GM19452 (cell line): ENCODE results near the gene UQCRC2.
"Not testable (repeated sequence)": the region's sequence is repeated elsewhere in the genome, so short reads cannot be mapped to it uniquely, and the experiment has no call there.

ENCODE experiments used
- ATAC-seq: cut with Tn5 transposase; IDR thresholded peaks from one replicate; pipeline ENCODE4 v1.9.1; 2021; ENCODE audit not compliant: unreplicated experiment

The UQCRC2 gene

GRCh38 chr16:21980032-21980431 is 26.9 kb downstream of the UQCRC2 start:
- no peak for ATAC-seq

- no peak for ATAC-seq
Observed at GRCh38 chr16:21982108-21982507, 28.9 kb downstream of the UQCRC2 start.

- ATAC-seq: no peak
Observed at GRCh38 chr16:21984062-21984461, 30.9 kb downstream of the UQCRC2 start.

GRCh38 chr16:21985524-21985923 is 32.4 kb downstream of the UQCRC2 start:
- ATAC-seq: no peak

GRCh38 chr16:21986692-21987246 is 33.6 kb downstream of the UQCRC2 start:
- ATAC-seq: no peak

- ATAC-seq: no peak
Observed at GRCh38 chr16:21987498-21987897, 34.3 kb downstream of the UQCRC2 start.

GRCh38 chr16:21989133-21989532 is 36.0 kb downstream of the UQCRC2 start:
- no peak for ATAC-seq

- no peak for ATAC-seq
Observed at GRCh38 chr16:21989751-21990150, 36.6 kb downstream of the UQCRC2 start.

- ATAC-seq: no peak
Observed at GRCh38 chr16:21990381-21990944, 37.3 kb downstream of the UQCRC2 start.

GRCh38 chr16:21991621-21992020 is 38.5 kb downstream of the UQCRC2 start:
- no peak for ATAC-seq

GRCh38 chr16:21994856-21995465 is 41.8 kb downstream of the UQCRC2 start:
- no peak for ATAC-seq

GRCh38 chr16:21996923-21997696 is 43.9 kb downstream of the UQCRC2 start:
- ATAC-seq: no peak

- no peak for ATAC-seq
Observed at GRCh38 chr16:21997697-21998480, 44.7 kb downstream of the UQCRC2 start.

- ATAC-seq: no peak
Observed at GRCh38 chr16:22001591-22001990, 48.4 kb downstream of the UQCRC2 start.

GRCh38 chr16:22002047-22002446 is 48.9 kb downstream of the UQCRC2 start:
- ATAC-seq: not testable (repeated sequence)

GRCh38 chr16:22003195-22003594 is 50.0 kb downstream of the UQCRC2 start:
- ATAC-seq: no peak

- ATAC-seq: no peak
Observed at GRCh38 chr16:22004341-22004740, 51.2 kb downstream of the UQCRC2 start.

- no peak for ATAC-seq
Observed at GRCh38 chr16:22005746-22006145, 52.6 kb downstream of the UQCRC2 start.

GRCh38 chr16:22006636-22007035 is 53.5 kb downstream of the UQCRC2 start:
- no peak for ATAC-seq

GRCh38 chr16:22007159-22007508 is 54.0 kb downstream of the UQCRC2 start:
- no peak for ATAC-seq

- ATAC-seq: peak; percentile 60
Observed at GRCh38 chr16:22007509-22008214, 54.5 kb downstream of the UQCRC2 start, which contains the start of gene MOSMO. MOSMO (plus strand) TSS chr16:22008111; CDS start chr16:22008302, 191 bp downstream.
